GM06990 (cell line): ENCODE measurements around the gene ADAMTS12.

ENCODE experiments used
- DNase-seq: peaks from one replicate; pipeline ENCODE4 v3.0.0-alpha.2; 2011; ENCODE audit not compliant: insufficient read length; ENCODE audit errors: extremely low read depth
- H3K27me3 ChIP-seq: replicated peaks from 2 replicates; pipeline ENCODE4 v1.6.0; 2011; ENCODE audit warnings: low read length; ENCODE audit not compliant: control insufficient read depth, insufficient read depth
- H3K36me3 ChIP-seq: 2 replicates; pipeline ENCODE4 v1.5.1; 2011; ENCODE audit warnings: low read length; ENCODE audit not compliant: control insufficient read depth, insufficient read depth
- H3K4me3 ChIP-seq: replicated peaks from 2 replicates; pipeline ENCODE4 v1.5.1; 2011; ENCODE audit warnings: low read depth, mild to moderate bottlenecking, control low read depth, low read length
- CTCF ChIP-seq: IDR thresholded peaks from 2 replicates; pipeline ENCODE4 v1.5.1; 2011; ENCODE audit warnings: low read length, control low read depth, mild to moderate bottlenecking, inconsistent platforms; ENCODE audit not compliant: insufficient read depth, poor library complexity, severe bottlenecking

ADAMTS12 gene

GRCh38 chr5:33887268-33887667 is 4.5 kb downstream of the ADAMTS12 start:
- Histone ChIP-seq H3K36me3 (peaks cover 1% of the 10 kb centered on the region; the same call in 1 of the 2 replicates), H3K27me3 (no peaks in the 10 kb centered on the region), H3K4me3 (no peak overlapping the region)
- no peak for TF ChIP-seq CTCF
- no peak for DNase-seq

DNA sequence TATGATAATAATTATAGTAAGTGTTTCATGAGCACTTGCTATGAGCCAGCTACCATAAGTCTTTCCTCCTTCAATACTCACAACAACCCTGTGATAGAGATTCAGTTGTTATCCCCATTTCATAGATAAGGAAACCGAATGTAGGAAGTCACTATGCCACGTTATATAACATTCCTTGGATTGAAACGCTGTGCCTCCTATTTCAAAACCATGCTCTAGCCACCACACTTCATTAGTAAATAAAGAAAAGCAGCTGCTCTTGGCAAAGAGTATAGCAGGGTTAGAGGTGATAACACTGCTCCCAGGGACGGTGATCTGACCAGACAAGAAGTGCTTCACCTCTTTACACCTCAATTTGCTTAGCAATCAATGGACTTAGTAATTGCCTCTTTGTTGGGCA is 5.5 kb downstream of the ADAMTS12 start:
- no peak for DNase-seq
- H3K36me3 ChIP-seq = peaks cover 1% of the 10 kb centered on the region; the same call in 1 of the 2 replicates
- no peak overlapping the region for H3K4me3 ChIP-seq
- no peaks in the 10 kb centered on the region for H3K27me3 ChIP-seq
- TF ChIP-seq CTCF = no peak

- Histone ChIP-seq H3K36me3 (peaks cover 1% of the 10 kb centered on the region; the same call in 1 of the 2 replicates), H3K27me3 (no peaks in the 10 kb centered on the region), H3K4me3 (no peak overlapping the region)
- TF ChIP-seq CTCF = no peak
- DNase-seq = no peak
These were observed 6.1 kb downstream of the ADAMTS12 start for GRCh38 chr5:33885679-33886078.

DNA sequence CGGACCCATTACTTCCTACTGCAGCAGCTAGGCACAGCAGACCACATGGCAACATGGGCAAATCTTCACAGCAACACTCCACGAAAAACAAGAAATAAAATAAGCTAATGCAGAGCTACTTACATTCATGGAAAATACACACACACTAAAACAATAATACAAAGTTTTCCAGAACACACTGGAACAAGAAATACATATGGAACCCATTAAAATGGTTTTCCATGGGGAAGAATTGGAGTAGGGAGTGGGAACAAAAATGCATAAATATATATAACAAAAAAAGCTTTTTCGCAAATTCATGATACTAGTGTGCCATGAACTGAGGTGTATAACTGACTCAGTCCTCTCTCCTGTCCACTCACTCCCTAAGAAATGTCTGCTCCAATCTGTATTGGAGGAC is 8.3 kb downstream of the ADAMTS12 start:
- Histone ChIP-seq H3K36me3 (peaks cover 1% of the 10 kb centered on the region; the same call in 1 of the 2 replicates), H3K4me3 (no peak overlapping the region), H3K27me3 (no peaks in the 10 kb centered on the region)
- no peak for DNase-seq
- TF ChIP-seq CTCF = no peak

GRCh38 chr5:33880319-33880718 is 11.5 kb downstream of the ADAMTS12 start:
- DNase-seq = no peak
- H3K27me3 ChIP-seq = no peaks in the 10 kb centered on the region
- 0 out of 2 replicates have a peak, but pooled peaks cover 1% of the 10 kb centered on the region for H3K36me3 ChIP-seq
- H3K4me3 ChIP-seq = no peak overlapping the region
- TF ChIP-seq CTCF = no peak

GRCh38 chr5:33877449-33877848 is 14.3 kb downstream of the ADAMTS12 start:
- DNase-seq = no peak
- Histone ChIP-seq H3K4me3 (no peak overlapping the region), H3K36me3 (no peaks in the 10 kb centered on the region), H3K27me3 (no peaks in the 10 kb centered on the region)
- TF ChIP-seq CTCF = no peak
